ENCODE results near the gene MMP23B. TPM values are rescaled to one million over a fixed set of nuclear protein-coding genes. Genes with fewer than 3 reads are reported as not detected.
"Not testable (repeated sequence)": the region's sequence is repeated elsewhere in the genome, so short reads cannot be mapped to it uniquely, and the experiment has no call there.

Gene MMP23B
- total RNA-seq, 1 experiment from 2014 or later: 11.9 TPM

GRCh38 chr1:1628754-1629429 lies 3.1 kb upstream of the MMP23B start:
- DNase-seq: peak; percentile 88

GRCh38 chr1:1629430-1630190 lies 2.4 kb upstream of the MMP23B start:
- peak; percentile 87 for DNase-seq
- no peaks in the 10 kb centered on the region for H3K36me3 ChIP-seq (replicated peaks; ENCODE audit: control insufficient read depth, insufficient read depth, low read length)
- H3K4me3 ChIP-seq (ENCODE audit: insufficient read depth, low read depth, low read length): peak overlapping the region; percentile 33; the same call in 1 of the 2 replicates
- peaks cover 21% of the 10 kb centered on the region for H3K27me3 ChIP-seq (ENCODE audit: control insufficient read depth, insufficient read depth, low read length)

More at GRCh38 chr1:1628754-1629429, 3.1 kb upstream of the MMP23B start:
- H3K27me3 ChIP-seq (ENCODE audit: control insufficient read depth, insufficient read depth, low read length): peaks cover 21% of the 10 kb centered on the region
- H3K4me3 ChIP-seq (ENCODE audit: insufficient read depth, low read depth, low read length): peak overlapping the region; percentile 33; the same call in 1 of the 2 replicates
- H3K36me3 ChIP-seq (replicated peaks; ENCODE audit: control insufficient read depth, insufficient read depth, low read length): no peaks in the 10 kb centered on the region

GRCh38 chr1:1630191-1630964 lies 1.6 kb upstream of the MMP23B start:
- Histone ChIP-seq H3K27me3 (ENCODE audit: control insufficient read depth, insufficient read depth, low read length) (peaks cover 21% of the 10 kb centered on the region), H3K4me3 (ENCODE audit: insufficient read depth, low read depth, low read length) (peak overlapping the region; percentile 28; the same call in 1 of the 2 replicates)

GRCh38 chr1:1630965-1631781 lies 800 bp upstream of the MMP23B start:
- peak; percentile 91 for DNase-seq

More at GRCh38 chr1:1630191-1630964, 1.6 kb upstream of the MMP23B start:
- peak; percentile 99 for DNase-seq
- H3K36me3 ChIP-seq (replicated peaks; ENCODE audit: control insufficient read depth, insufficient read depth, low read length): no peaks in the 10 kb centered on the region

GRCh38 chr1:1633409-1633808 lies 1.4 kb downstream of the MMP23B start:
- peaks cover 21% of the 10 kb centered on the region for H3K27me3 ChIP-seq (ENCODE audit: control insufficient read depth, insufficient read depth, low read length)
- not testable (repeated sequence) for DNase-seq; H3K36me3 ChIP-seq (replicated peaks; ENCODE audit: control insufficient read depth, insufficient read depth, low read length); H3K4me3 ChIP-seq (ENCODE audit: insufficient read depth, low read depth, low read length)

More at GRCh38 chr1:1630965-1631781, 800 bp upstream of the MMP23B start:
- H3K36me3 ChIP-seq (replicated peaks; ENCODE audit: control insufficient read depth, insufficient read depth, low read length): no peaks in the 10 kb centered on the region
- peaks cover 21% of the 10 kb centered on the region for H3K27me3 ChIP-seq (ENCODE audit: control insufficient read depth, insufficient read depth, low read length)
- peak overlapping the region; percentile 42 for H3K4me3 ChIP-seq (ENCODE audit: insufficient read depth, low read depth, low read length)

- H3K36me3 ChIP-seq (replicated peaks; ENCODE audit: control insufficient read depth, insufficient read depth, low read length); DNase-seq; H3K4me3 ChIP-seq (ENCODE audit: insufficient read depth, low read depth, low read length): not testable (repeated sequence)
- H3K27me3 ChIP-seq (ENCODE audit: control insufficient read depth, insufficient read depth, low read length): peaks cover 21% of the 10 kb centered on the region
Observed at GRCh38 chr1:1634613-1635012, 2.6 kb downstream of the MMP23B start.

GRCh38 chr1:1636621-1637478 lies 4.9 kb downstream of the MMP23B start:
- not testable (repeated sequence) for H3K4me3 ChIP-seq (ENCODE audit: insufficient read depth, low read depth, low read length); H3K27me3 ChIP-seq (ENCODE audit: control insufficient read depth, insufficient read depth, low read length); H3K36me3 ChIP-seq (replicated peaks; ENCODE audit: control insufficient read depth, insufficient read depth, low read length)
- peak; percentile 30 for DNase-seq

GRCh38 chr1:1637479-1637875 lies 5.5 kb downstream of the MMP23B start:
- not testable (repeated sequence) for H3K27me3 ChIP-seq (ENCODE audit: control insufficient read depth, insufficient read depth, low read length); H3K4me3 ChIP-seq (ENCODE audit: insufficient read depth, low read depth, low read length); H3K36me3 ChIP-seq (replicated peaks; ENCODE audit: control insufficient read depth, insufficient read depth, low read length); DNase-seq

GRCh38 chr1:1638528-1638927 lies 6.6 kb downstream of the MMP23B start:
- H3K4me3 ChIP-seq (ENCODE audit: insufficient read depth, low read depth, low read length); H3K36me3 ChIP-seq (replicated peaks; ENCODE audit: control insufficient read depth, insufficient read depth, low read length); H3K27me3 ChIP-seq (ENCODE audit: control insufficient read depth, insufficient read depth, low read length); DNase-seq: not testable (repeated sequence)

GRCh38 chr1:1639368-1639767 lies 7.4 kb downstream of the MMP23B start:
- not testable (repeated sequence) for H3K4me3 ChIP-seq (ENCODE audit: insufficient read depth, low read depth, low read length); H3K27me3 ChIP-seq (ENCODE audit: control insufficient read depth, insufficient read depth, low read length); H3K36me3 ChIP-seq (replicated peaks; ENCODE audit: control insufficient read depth, insufficient read depth, low read length); DNase-seq

- not testable (repeated sequence) for H3K27me3 ChIP-seq (ENCODE audit: control insufficient read depth, insufficient read depth, low read length); H3K36me3 ChIP-seq (replicated peaks; ENCODE audit: control insufficient read depth, insufficient read depth, low read length); H3K4me3 ChIP-seq (ENCODE audit: insufficient read depth, low read depth, low read length); DNase-seq
Observed at GRCh38 chr1:1640081-1640480, 8.1 kb downstream of the MMP23B start.

- not testable (repeated sequence) for H3K27me3 ChIP-seq (ENCODE audit: control insufficient read depth, insufficient read depth, low read length); DNase-seq; H3K36me3 ChIP-seq (replicated peaks; ENCODE audit: control insufficient read depth, insufficient read depth, low read length); H3K4me3 ChIP-seq (ENCODE audit: insufficient read depth, low read depth, low read length)
Observed at GRCh38 chr1:1640711-1641461, 8.9 kb downstream of the MMP23B start.

- H3K27me3 ChIP-seq (ENCODE audit: control insufficient read depth, insufficient read depth, low read length); H3K4me3 ChIP-seq (ENCODE audit: insufficient read depth, low read depth, low read length); H3K36me3 ChIP-seq (replicated peaks; ENCODE audit: control insufficient read depth, insufficient read depth, low read length); DNase-seq: not testable (repeated sequence)
Observed at GRCh38 chr1:1646326-1646725, 14.4 kb downstream of the MMP23B start.
